Measurements from ENCODE around the gene NTM.

- TF ChIP-seq POLR2A (IDR thresholded peaks at IDR 0.05; ENCODE audit: low read depth, low read length): no peak
- no peak for TF ChIP-seq POLR2AphosphoS5 (IDR thresholded peaks at IDR 0.05; ENCODE audit: low read depth, low read length)
- TF ChIP-seq TAF1 (IDR thresholded peaks at IDR 0.05; ENCODE audit: borderline replicate concordance, low read depth, low read length): no peak
Observed at GRCh38 chr11:131629925-131630540, 259.6 kb downstream of the NTM start.

All from GM12892 (cell line).